GM12892 (cell line): ENCODE results near the gene DBR1. TPM values are rescaled to one million over a fixed set of nuclear protein-coding genes. Genes with fewer than 3 reads are reported as not detected.

Experiments
- DNase-seq: peaks from one replicate; pipeline ENCODE4 v3.0.0; 2011; ENCODE audit not compliant: insufficient read length
- FAIRE-seq: peaks from 2 replicates; lab custom pipeline; 2011; peaks lifted over from hg19 to GRCh38; lab: Jason Lieb, UNC
- POLR2A ChIP-seq: IDR thresholded peaks from 2 replicates; pipeline ENCODE4 v1.6.1; 2011; ENCODE audit warnings: low read depth, low read length, control low read depth
- POLR2AphosphoS5 ChIP-seq: IDR thresholded peaks from 2 replicates; pipeline ENCODE4 v1.6.1; 2011; ENCODE audit warnings: low read depth, low read length, control low read depth
- TAF1 ChIP-seq: IDR thresholded peaks from 2 replicates; pipeline ENCODE4 v1.6.1; 2011; ENCODE audit warnings: low read depth, mild to moderate bottlenecking, control low read depth, low read length, borderline replicate concordance
- polyA plus RNA-seq: library from polyadenylated mRNA; unstranded; fragments of >200 nt; gene quantifications from one replicate; pipeline ENCODE4 v1.2.1, GENCODE V29; 2012; ENCODE audit warnings: missing spikeins, inconsistent platforms; ENCODE audit not compliant: missing spikeins

The DBR1 gene
- 11.3 TPM for polyA plus RNA-seq

GRCh38 chr3:138174421-138175131, at the start of gene DBR1:
DBR1 (minus strand) TSS chr3:138174921; CDS start chr3:138174795, 126 bp downstream.
- FAIRE-seq (peak; percentile 91), DNase-seq (peak; percentile 48)
- TF ChIP-seq TAF1, result peak; percentile 92
- TF ChIP-seq POLR2A, result peak; percentile 96
- TF ChIP-seq POLR2AphosphoS5, result peak; percentile 84

GRCh38 chr3:138222942-138223287, 48.2 kb upstream of the DBR1 start:
- FAIRE-seq (no peak), DNase-seq (no peak)
- no peak for TF ChIP-seq POLR2A
- no peak for TF ChIP-seq TAF1
- TF ChIP-seq POLR2AphosphoS5, result no peak

GRCh38 chr3:138222131-138222941, 47.6 kb upstream of the DBR1 start:
- DNase-seq (no peak), FAIRE-seq (no peak)
- TF ChIP-seq POLR2AphosphoS5 (no peak), TAF1 (no peak), POLR2A (no peak)

- DNase-seq, result no peak
- no peak for FAIRE-seq
- TF ChIP-seq POLR2AphosphoS5, result no peak
- TF ChIP-seq POLR2A, result no peak
- TF ChIP-seq TAF1, result no peak
Observed at GRCh38 chr3:138220788-138221187, 46.1 kb upstream of the DBR1 start.

GRCh38 chr3:138220242-138220641, 45.5 kb upstream of the DBR1 start:
- no peak for DNase-seq
- no peak for FAIRE-seq
- TF ChIP-seq TAF1 (no peak), POLR2AphosphoS5 (no peak), POLR2A (no peak)

GRCh38 chr3:138219255-138219654, 44.5 kb upstream of the DBR1 start:
- DNase-seq (no peak), FAIRE-seq (no peak)
- TF ChIP-seq TAF1 (no peak), POLR2A (no peak), POLR2AphosphoS5 (no peak)

GRCh38 chr3:138213398-138214085, 38.8 kb upstream of the DBR1 start:
- TF ChIP-seq TAF1, result no peak
- no peak for TF ChIP-seq POLR2AphosphoS5
- no peak for TF ChIP-seq POLR2A
- FAIRE-seq, result no peak
- no peak for DNase-seq

GRCh38 chr3:138210528-138210927, 35.8 kb upstream of the DBR1 start:
- FAIRE-seq (no peak), DNase-seq (no peak)
- no peak for TF ChIP-seq TAF1
- TF ChIP-seq POLR2AphosphoS5, result no peak
- no peak for TF ChIP-seq POLR2A

GRCh38 chr3:138206196-138206595, 31.5 kb upstream of the DBR1 start:
- DNase-seq (no peak), FAIRE-seq (no peak)
- TF ChIP-seq POLR2AphosphoS5 (no peak), TAF1 (no peak), POLR2A (no peak)

- DNase-seq (no peak), FAIRE-seq (no peak)
- TF ChIP-seq TAF1 (no peak), POLR2A (no peak), POLR2AphosphoS5 (no peak)
Observed at GRCh38 chr3:138205527-138205926, 30.8 kb upstream of the DBR1 start.

- DNase-seq (no peak), FAIRE-seq (no peak)
- no peak for TF ChIP-seq POLR2A
- no peak for TF ChIP-seq TAF1
- no peak for TF ChIP-seq POLR2AphosphoS5
Observed at GRCh38 chr3:138203938-138204337, 29.2 kb upstream of the DBR1 start.
